ENCODE measurements around the gene BABAM2. TPM values are rescaled to one million over a fixed set of nuclear protein-coding genes. Genes with fewer than 3 reads are reported as not detected.

BABAM2 gene
- total RNA-seq, 2 donors from 2014 or later: 53.8 to 66.6 TPM

GRCh38 chr2:28193630-28194403 is 303.3 kb downstream of the BABAM2 start:
- DNase-seq (ENCODE audit: low spot score) (no peak), ATAC-seq (no peak)
- Mint-ChIP-seq H3K4me1 (ENCODE audit: low read depth in 2 of 2) (peaks cover 12 to 13% of the 10 kb centered on the region in 2 donors), H3K27me3 (no peaks in the 10 kb centered on the region), H3K4me3 (no peak overlapping the region), H3K36me3 (no peaks in the 10 kb centered on the region), H3K9me3 (no peaks in the 10 kb centered on the region), H3K27ac (no peak overlapping the region)

DNA sequence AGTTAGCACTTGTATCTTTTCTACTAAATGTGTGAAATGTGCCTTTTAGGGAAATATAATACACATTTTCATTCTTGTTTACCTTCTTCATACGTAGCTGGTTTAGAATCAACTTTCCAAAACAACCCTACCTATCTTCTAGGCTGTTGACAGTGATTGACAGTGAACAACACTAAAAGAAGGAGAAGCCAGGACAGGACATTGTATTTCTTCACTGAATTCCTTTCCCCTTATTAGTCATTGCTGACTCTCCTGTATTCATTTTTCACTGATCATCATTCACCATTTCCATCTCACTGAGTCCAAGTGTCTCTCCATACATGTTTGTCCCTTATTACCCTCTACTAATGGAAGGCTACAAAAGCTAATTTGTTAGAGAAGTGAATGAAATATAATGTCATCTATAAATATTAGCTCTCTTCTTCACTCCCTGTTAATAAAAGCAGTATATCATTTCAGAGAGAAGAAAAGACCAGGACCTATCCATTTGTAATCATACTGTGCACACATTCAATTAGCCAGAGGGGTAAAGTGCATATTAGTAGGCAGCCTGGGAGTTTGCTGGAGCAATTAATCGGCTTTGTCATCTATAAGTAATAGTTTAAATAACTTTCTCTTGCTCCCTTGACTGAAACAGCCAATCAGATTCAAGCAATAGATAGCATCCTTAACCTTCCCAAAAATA is 309.6 kb downstream of the BABAM2 start:
- H3K4me3 Mint-ChIP-seq: no peak overlapping the region
- no peaks in the 10 kb centered on the region for H3K9me3 Mint-ChIP-seq
- no peaks in the 10 kb centered on the region for H3K27me3 Mint-ChIP-seq
- ATAC-seq (no peak), DNase-seq (ENCODE audit: low spot score) (no peak)
- H3K36me3 Mint-ChIP-seq: no peaks in the 10 kb centered on the region
- peaks cover 5 to 6% of the 10 kb centered on the region in 2 donors for H3K4me1 Mint-ChIP-seq (ENCODE audit: low read depth in 2 of 2)
- no peak overlapping the region for H3K27ac Mint-ChIP-seq

DNA sequence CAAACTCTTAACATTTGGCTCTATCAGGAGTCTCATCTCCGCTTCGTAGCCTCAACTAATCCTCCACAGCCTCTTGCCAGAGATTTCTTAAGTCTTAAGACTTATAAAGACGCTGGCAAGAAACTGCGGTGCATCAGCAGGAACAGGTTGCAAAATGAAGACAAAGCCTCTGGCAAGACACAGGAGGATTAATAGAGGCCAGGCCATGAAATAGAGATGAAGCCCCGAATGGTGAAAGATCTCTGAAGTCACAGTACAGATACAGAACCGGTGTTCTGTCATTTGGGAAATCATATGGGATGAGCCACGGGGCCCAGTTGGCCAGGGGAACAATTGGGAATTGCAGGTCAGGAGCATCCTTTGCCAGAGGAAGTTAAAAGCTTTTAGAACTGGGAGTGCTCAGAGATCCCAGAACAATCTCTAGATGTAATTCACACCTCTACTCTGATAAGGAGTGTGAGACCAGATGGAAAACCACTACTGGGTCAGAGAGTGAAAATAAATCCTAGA is 311.2 kb downstream of the BABAM2 start:
- Mint-ChIP-seq H3K27me3 (no peaks in the 10 kb centered on the region), H3K4me1 (ENCODE audit: low read depth in 2 of 2) (peaks cover 5 to 6% of the 10 kb centered on the region in 2 donors), H3K36me3 (no peaks in the 10 kb centered on the region), H3K9me3 (no peaks in the 10 kb centered on the region), H3K4me3 (no peak overlapping the region), H3K27ac (no peak overlapping the region)
- DNase-seq (ENCODE audit: low spot score) (no peak), ATAC-seq (no peak)

GRCh38 chr2:28202719-28203118 is 312.2 kb downstream of the BABAM2 start:
- H3K27ac Mint-ChIP-seq: no peak overlapping the region
- DNase-seq (ENCODE audit: low spot score) (no peak), ATAC-seq (no peak)
- H3K9me3 Mint-ChIP-seq: no peaks in the 10 kb centered on the region
- no peaks in the 10 kb centered on the region for H3K36me3 Mint-ChIP-seq
- peaks cover 1% of the 10 kb centered on the region in 2 donors for H3K4me1 Mint-ChIP-seq (ENCODE audit: low read depth in 2 of 2)
- H3K4me3 Mint-ChIP-seq: no peak overlapping the region
- H3K27me3 Mint-ChIP-seq: no peaks in the 10 kb centered on the region

- ATAC-seq (no peak), DNase-seq (ENCODE audit: low spot score) (no peak)
- no peak overlapping the region for H3K27ac Mint-ChIP-seq
- no peaks in the 10 kb centered on the region for H3K36me3 Mint-ChIP-seq
- H3K27me3 Mint-ChIP-seq: no peaks in the 10 kb centered on the region
- H3K4me3 Mint-ChIP-seq: no peak overlapping the region
- peaks cover 5 to 12% of the 10 kb centered on the region in 2 donors for H3K4me1 Mint-ChIP-seq (ENCODE audit: low read depth in 2 of 2)
- no peaks in the 10 kb centered on the region for H3K9me3 Mint-ChIP-seq
These were observed 316.2 kb downstream of the BABAM2 start for GRCh38 chr2:28206762-28207161.

DNA sequence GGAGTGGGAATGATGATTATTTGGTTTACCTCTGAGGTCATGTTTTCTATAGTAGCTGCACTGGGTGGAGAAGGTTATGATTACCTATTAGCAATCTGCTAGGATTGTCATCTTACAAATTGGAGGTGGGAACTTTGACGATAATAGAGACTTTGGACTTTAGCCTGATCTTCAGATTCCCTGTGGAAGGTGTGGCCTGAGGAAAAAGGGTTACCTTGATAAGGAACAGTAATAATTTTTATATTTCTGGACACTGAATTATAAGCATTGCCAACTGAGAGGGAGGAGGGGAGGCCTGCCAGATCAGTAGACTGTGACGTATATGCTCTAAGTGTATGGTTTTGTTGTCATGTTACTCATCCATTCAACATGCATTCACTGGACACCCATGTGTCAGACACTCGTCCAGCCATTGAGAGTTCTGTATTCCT is 318.7 kb downstream of the BABAM2 start:
- Mint-ChIP-seq H3K36me3 (no peaks in the 10 kb centered on the region), H3K4me3 (no peak overlapping the region), H3K27ac (no peak overlapping the region), H3K4me1 (ENCODE audit: low read depth in 2 of 2) (peaks cover 5 to 12% of the 10 kb centered on the region in 2 donors), H3K27me3 (no peaks in the 10 kb centered on the region), H3K9me3 (no peaks in the 10 kb centered on the region)
- no peak for DNase-seq (ENCODE audit: low spot score)
- no peak for ATAC-seq

- no peak overlapping the region for H3K4me3 Mint-ChIP-seq
- no peak overlapping the region for H3K27ac Mint-ChIP-seq
- ATAC-seq: no peak
These were observed 319.3 kb downstream of the BABAM2 start for GRCh38 chr2:28209864-28210263.

GRCh38 chr2:28210535-28210934 is 320.0 kb downstream of the BABAM2 start:
- peaks cover 6 to 12% of the 10 kb centered on the region in 2 donors for H3K4me1 Mint-ChIP-seq (ENCODE audit: low read depth in 2 of 2)

More at GRCh38 chr2:28209864-28210263, 319.3 kb downstream of the BABAM2 start:
- no peak for DNase-seq (ENCODE audit: low spot score)
- H3K4me1 Mint-ChIP-seq (ENCODE audit: low read depth in 2 of 2): peaks cover 5 to 12% of the 10 kb centered on the region in 2 donors
- H3K36me3 Mint-ChIP-seq: no peaks in the 10 kb centered on the region
- H3K9me3 Mint-ChIP-seq: no peaks in the 10 kb centered on the region
- no peaks in the 10 kb centered on the region for H3K27me3 Mint-ChIP-seq

DNA sequence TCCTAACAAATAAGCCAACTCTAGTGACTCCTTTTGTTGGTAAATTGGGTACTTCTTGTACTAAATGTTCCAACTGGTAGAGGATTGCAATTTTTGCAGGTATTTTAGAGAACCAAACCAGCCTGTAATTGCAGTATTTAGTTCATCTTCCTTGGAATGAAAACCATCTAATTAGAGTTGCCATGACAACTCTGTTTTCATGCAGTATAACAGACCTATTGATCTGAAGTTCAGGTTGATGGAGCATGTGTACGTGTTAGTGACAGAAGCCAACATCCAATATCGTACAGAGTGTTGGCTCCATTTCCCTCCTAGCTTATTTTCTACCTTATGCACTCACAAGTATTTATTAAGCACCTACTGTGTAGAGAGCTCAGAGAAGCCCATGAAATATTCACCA is 325.8 kb downstream of the BABAM2 start:
- Mint-ChIP-seq H3K4me1 (ENCODE audit: low read depth in 2 of 2) (peaks cover 9 to 16% of the 10 kb centered on the region in 2 donors), H3K4me3 (no peak overlapping the region), H3K27me3 (no peaks in the 10 kb centered on the region), H3K27ac (no peak overlapping the region), H3K9me3 (no peaks in the 10 kb centered on the region), H3K36me3 (no peaks in the 10 kb centered on the region)
- DNase-seq (ENCODE audit: low spot score) (no peak), ATAC-seq (no peak)

More at GRCh38 chr2:28210535-28210934, 320.0 kb downstream of the BABAM2 start:
- Mint-ChIP-seq H3K4me3 (no peak overlapping the region), H3K27me3 (no peaks in the 10 kb centered on the region), H3K27ac (no peak overlapping the region), H3K36me3 (no peaks in the 10 kb centered on the region), H3K9me3 (no peaks in the 10 kb centered on the region)
- ATAC-seq (no peak), DNase-seq (ENCODE audit: low spot score) (no peak)

- no peak overlapping the region for H3K4me3 Mint-ChIP-seq
- DNase-seq (ENCODE audit: low spot score): no peak
- peaks cover 9 to 16% of the 10 kb centered on the region in 2 donors for H3K4me1 Mint-ChIP-seq (ENCODE audit: low read depth in 2 of 2)
- no peaks in the 10 kb centered on the region for H3K9me3 Mint-ChIP-seq
- H3K27ac Mint-ChIP-seq: no peak overlapping the region
- ATAC-seq: no peak
- H3K36me3 Mint-ChIP-seq: no peaks in the 10 kb centered on the region
- H3K27me3 Mint-ChIP-seq: no peaks in the 10 kb centered on the region
These were observed 326.7 kb downstream of the BABAM2 start for GRCh38 chr2:28217042-28217740.

GRCh38 chr2:28219138-28219537 is 328.6 kb downstream of the BABAM2 start:
- no peak for ATAC-seq
- H3K27ac Mint-ChIP-seq: no peak overlapping the region
- no peak for DNase-seq (ENCODE audit: low spot score)
- no peaks in the 10 kb centered on the region for H3K27me3 Mint-ChIP-seq
- H3K36me3 Mint-ChIP-seq: no peaks in the 10 kb centered on the region
- no peak overlapping the region for H3K4me3 Mint-ChIP-seq
- H3K4me1 Mint-ChIP-seq (ENCODE audit: low read depth in 2 of 2): peaks cover 9 to 22% of the 10 kb centered on the region in 2 donors
- no peaks in the 10 kb centered on the region for H3K9me3 Mint-ChIP-seq

- DNase-seq (ENCODE audit: low spot score) (no peak), ATAC-seq (no peak)
- H3K36me3 Mint-ChIP-seq: no peaks in the 10 kb centered on the region
- H3K27me3 Mint-ChIP-seq: no peaks in the 10 kb centered on the region
- peaks cover 12 to 23% of the 10 kb centered on the region in 2 donors for H3K4me1 Mint-ChIP-seq (ENCODE audit: low read depth in 2 of 2)
- H3K9me3 Mint-ChIP-seq: no peaks in the 10 kb centered on the region
- H3K27ac Mint-ChIP-seq: peak overlapping the region in 1 of 2 donors; percentile 13
- H3K4me3 Mint-ChIP-seq: no peak overlapping the region
These were observed 329.3 kb downstream of the BABAM2 start for GRCh38 chr2:28219758-28220368.

- ATAC-seq: no peak
- H3K27ac Mint-ChIP-seq: peak overlapping the region in 1 of 2 donors; percentile 37
- H3K36me3 Mint-ChIP-seq: no peaks in the 10 kb centered on the region
- no peaks in the 10 kb centered on the region for H3K27me3 Mint-ChIP-seq
- H3K4me1 Mint-ChIP-seq (ENCODE audit: low read depth in 2 of 2): peaks cover 10 to 17% of the 10 kb centered on the region in 2 donors
- no peak for DNase-seq (ENCODE audit: low spot score)
- H3K4me3 Mint-ChIP-seq: no peak overlapping the region
- no peaks in the 10 kb centered on the region for H3K9me3 Mint-ChIP-seq
These were observed 334.3 kb downstream of the BABAM2 start for GRCh38 chr2:28224648-28225472.
